MM.1S (cell line): ENCODE measurements around the gene RAPGEF4.

Experiments
- EZH2 ChIP-seq: fragments of 300-600 bp; sonication (generic); optimal IDR thresholded peaks from 2 replicates; pipeline ENCODE3; 2017; ENCODE audit warnings: low read depth, mild to moderate bottlenecking, antibody characterized with exemption, low read length, mixed read lengths
- TF ChIP-seq, protein P1 (sequence below): fragments of 300-600 bp; sonication (generic); IDR thresholded peaks from 2 replicates; pipeline ENCODE4 v1.5.1; 2016; ENCODE audit warnings: antibody characterized with exemption, low read length, mixed read lengths

DNA sequence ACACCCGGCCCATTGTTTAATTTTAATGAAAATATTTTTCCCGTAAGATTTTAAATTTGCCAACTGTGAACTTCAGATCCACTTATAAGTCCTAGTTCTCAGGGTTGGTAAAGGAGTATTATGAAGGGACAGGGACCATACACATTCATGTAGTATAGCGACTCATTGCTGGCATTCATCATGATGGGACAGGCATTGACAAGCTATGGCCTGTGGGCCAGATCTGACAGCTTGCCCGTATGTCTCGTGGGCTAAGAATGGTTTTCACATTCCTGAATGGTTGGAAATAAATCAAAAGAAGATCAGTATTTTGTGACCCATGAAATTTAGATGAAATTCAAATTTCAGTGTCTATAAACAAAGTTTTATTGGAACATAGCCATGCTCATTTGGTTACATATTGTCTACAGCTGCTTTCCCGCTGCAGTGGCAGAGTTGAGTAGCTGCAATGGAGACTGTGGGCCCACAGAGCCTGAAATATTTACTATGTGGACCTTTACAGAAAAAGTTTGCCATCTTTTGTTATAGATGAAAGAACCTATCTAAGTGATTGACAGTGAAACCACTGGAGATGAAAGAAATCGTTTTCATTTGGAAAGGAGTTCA lies 4.1 kb downstream of the RAPGEF4 start:
- TF ChIP-seq, protein P1, sequence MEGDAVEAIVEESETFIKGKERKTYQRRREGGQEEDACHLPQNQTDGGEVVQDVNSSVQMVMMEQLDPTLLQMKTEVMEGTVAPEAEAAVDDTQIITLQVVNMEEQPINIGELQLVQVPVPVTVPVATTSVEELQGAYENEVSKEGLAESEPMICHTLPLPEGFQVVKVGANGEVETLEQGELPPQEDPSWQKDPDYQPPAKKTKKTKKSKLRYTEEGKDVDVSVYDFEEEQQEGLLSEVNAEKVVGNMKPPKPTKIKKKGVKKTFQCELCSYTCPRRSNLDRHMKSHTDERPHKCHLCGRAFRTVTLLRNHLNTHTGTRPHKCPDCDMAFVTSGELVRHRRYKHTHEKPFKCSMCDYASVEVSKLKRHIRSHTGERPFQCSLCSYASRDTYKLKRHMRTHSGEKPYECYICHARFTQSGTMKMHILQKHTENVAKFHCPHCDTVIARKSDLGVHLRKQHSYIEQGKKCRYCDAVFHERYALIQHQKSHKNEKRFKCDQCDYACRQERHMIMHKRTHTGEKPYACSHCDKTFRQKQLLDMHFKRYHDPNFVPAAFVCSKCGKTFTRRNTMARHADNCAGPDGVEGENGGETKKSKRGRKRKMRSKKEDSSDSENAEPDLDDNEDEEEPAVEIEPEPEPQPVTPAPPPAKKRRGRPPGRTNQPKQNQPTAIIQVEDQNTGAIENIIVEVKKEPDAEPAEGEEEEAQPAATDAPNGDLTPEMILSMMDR: no peak
- no peak for TF ChIP-seq EZH2
